Activated gamma-delta T cell treated with anti-CD3 and anti-CD28 coated beads, Interleukin-2, amount 50 U/mL, for 16 hours (primary cell): ENCODE results near the gene RNF212B.
"Not testable (repeated sequence)": the region's sequence is repeated elsewhere in the genome, so short reads cannot be mapped to it uniquely, and the experiment has no call there.

Experiments
- DNase-seq: peaks from one replicate; pipeline ENCODE4 v3.0.0-alpha.2; 2020; ENCODE audit warnings: low read depth

Gene RNF212B, protein sequence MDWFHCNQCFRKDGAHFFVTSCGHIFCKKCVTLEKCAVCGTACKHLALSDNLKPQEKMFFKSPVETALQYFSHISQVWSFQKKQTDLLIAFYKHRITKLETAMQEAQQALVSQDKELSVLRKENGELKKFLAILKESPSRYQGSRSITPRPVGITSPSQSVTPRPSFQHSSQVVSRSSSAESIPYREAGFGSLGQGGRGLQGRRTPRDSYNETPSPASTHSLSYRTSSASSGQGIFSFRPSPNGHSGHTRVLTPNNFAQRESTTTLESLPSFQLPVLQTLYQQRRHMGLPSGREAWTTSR

GRCh38 chr14:23237772-23238594 is at the start of gene RNF212B:
RNF212B (plus strand) TSS chr14:23237936; CDS start chr14:23240346, 2,410 bp downstream.
- peak; percentile 66 for DNase-seq

DNA sequence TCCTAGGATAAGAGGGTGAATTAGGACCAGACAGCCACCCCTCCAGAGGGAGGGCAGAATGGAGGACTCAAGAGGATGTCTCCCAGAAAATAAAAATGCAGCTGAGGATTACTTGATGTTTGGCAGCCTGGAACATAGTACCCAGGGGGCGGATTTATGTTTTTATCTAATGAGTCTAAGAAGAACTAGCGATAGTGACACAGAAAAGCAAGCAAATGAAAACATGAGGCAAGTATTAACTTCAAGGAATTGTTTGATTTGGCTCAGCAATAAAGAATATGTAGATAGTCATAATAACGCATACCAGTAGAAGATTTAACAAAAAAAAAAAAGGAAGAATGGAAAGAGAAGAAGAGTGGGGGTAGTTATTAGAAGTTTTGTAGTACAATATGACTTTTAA is 44.3 kb upstream of the RNF212B start:
- no peak for DNase-seq

- DNase-seq = no peak
Measured at GRCh38 chr14:23195552-23196101, 42.1 kb upstream of the RNF212B start.

- not testable (repeated sequence) for DNase-seq
Measured at GRCh38 chr14:23196487-23196886, 41.2 kb upstream of the RNF212B start.

DNA sequence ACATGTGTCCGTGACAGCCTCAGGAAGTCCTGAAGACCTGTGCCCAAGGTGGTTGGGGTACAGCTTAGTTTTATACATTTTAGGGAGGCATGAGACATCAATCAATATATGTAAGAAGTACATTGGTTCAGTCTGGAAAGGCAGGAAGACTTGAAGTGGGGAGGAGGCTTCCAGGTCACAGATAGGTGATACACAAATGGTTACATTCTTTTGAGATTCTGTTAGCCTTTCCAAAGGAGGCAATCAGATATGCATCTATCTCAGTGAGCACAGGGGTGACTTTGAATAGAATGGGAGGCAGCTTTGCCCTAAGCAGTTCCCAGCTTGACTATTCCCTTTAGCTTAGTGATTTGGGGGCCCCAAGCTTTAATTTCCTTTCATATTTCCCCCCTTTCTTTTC is 38.6 kb upstream of the RNF212B start:
- not testable (repeated sequence) for DNase-seq

- DNase-seq = no peak
Measured at GRCh38 chr14:23202001-23202400, 35.7 kb upstream of the RNF212B start.

- no peak for DNase-seq
Measured at GRCh38 chr14:23206422-23207145, 31.2 kb upstream of the RNF212B start.

DNA sequence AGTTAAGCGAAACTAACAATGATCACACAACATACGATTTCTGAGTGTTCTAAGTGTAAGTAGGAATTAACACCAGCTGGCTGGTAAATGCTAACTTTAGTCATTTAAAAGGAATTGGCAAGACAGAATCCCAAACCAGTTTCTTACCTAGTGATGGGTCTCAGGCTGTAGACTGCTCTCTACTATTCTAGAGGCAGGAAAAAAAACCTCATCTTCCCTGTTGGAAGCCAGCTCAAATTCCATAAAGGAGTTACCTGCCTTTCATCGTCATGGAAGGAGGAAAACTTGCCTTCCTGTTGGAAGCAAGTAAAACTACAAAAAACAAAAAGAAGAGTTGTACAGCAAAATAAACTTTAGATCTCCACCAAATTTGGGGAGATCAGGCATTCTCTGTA is 30.6 kb upstream of the RNF212B start:
- no peak for DNase-seq

DNA sequence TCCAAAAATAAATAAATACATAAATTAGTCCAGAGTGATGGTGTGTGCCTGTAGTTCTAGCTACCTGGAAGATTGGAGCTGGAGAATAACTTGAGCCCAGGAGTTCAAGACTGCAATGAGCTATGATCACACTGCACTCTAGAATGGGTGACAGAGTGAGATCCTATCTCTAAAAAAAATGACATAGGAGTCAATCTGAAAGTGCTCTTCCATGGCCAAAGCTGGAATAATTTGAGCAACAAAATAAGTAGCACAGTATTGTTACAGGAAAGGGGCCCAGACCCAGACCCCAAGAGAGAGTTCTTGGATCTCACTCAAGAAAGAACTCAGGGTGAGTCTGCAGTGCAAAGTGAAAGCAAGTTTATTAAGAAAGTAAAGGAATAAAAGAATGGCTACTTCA is 29.4 kb upstream of the RNF212B start:
- no peak for DNase-seq

GRCh38 chr14:23209651-23210423 is 27.9 kb upstream of the RNF212B start:
- DNase-seq = no peak

- no peak for DNase-seq
Measured at GRCh38 chr14:23215421-23215820, 22.3 kb upstream of the RNF212B start.

DNA sequence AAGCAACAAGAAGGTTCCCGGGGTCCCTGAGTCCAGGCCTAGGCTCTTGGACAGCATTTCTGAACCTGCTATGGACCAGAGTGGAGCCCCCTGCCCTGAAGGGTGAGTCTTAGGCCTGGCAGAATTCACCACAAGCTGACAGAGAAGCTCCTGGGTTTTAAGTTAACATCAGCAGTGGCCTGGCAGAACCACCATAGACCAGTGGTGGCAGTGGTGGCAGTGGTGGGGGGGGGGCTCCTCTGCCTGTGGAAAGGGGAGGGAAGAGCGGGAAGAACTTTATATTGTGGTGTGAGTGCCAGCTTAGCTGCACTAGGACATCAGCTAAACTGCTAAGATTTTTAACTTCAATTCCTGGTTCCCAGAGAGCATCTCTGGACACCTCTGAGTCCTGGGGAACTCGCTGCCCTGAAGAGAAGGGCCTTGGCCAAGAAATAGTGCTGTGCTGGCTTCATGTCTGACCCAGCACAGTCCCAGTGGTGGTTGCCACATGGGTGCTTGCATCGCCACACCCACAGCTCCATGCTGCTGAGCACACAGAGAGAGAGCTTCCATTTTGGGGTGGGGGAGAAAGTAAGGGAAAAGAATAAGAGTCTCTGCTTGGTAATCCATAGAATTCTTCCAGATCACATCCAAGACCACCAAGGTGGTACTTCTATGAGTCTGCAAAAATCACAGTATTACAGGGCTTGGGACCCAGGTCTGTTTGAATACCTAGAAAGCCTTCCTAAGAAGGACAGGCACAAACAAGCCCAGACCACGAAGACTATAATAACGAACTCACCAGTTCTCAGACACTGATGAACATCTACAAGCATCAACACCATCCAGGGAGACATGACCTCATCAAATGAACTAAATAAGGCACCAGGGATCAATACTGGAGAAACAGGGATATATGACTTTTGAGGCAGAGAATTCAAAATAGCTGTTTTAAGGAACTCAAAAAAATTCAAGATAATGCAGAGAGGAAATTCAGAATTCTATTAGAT is 20.4 kb upstream of the RNF212B start:
- DNase-seq = no peak

- DNase-seq = no peak
Measured at GRCh38 chr14:23219075-23219474, 18.7 kb upstream of the RNF212B start.

GRCh38 chr14:23224958-23225357 is 12.8 kb upstream of the RNF212B start:
- DNase-seq = not testable (repeated sequence)

DNA sequence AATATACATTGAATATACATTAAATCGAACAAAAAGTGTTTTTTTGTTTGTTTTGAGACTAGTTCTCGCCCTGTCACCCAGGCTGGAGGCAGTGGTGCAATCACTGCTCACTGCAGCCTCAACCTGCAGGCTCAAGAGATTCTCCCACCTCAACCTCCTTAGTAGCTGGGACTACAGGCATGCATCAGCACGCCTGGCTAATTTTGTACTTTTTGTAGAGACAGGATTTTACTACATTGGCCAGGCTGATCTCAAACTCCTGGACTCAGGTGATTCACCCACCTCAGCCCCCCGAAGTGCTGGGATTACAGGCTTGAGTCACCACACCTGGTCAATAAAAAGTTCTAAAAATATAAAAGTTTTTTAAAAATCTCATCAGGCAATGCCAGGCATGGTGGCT is 10.2 kb upstream of the RNF212B start:
- no peak for DNase-seq

DNA sequence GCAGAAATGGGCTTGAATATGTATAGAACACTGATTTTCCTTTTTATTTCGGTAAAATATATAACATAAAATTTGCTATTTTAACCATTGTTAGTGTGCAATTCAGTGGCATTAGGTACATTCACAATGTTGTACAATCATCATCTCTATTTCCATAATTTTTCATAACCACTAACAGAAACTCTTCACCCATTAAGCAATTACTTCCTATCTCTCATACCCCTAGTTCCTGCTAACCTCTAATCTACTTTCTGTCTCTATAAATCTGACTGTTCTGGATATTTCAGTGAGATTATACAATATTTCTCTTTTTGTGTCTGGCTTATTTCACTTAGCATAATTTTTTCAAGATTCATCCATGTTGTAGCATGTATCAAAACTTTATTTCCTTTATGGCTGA is 8.9 kb upstream of the RNF212B start:
- no peak for DNase-seq

GRCh38 chr14:23232241-23232808 is 5.4 kb upstream of the RNF212B start:
- not testable (repeated sequence) for DNase-seq

GRCh38 chr14:23240661-23241060 is 2.9 kb downstream of the RNF212B start:
- no peak for DNase-seq

- not testable (repeated sequence) for DNase-seq
Measured at GRCh38 chr14:23241061-23241715, 3.5 kb downstream of the RNF212B start.
